Measurements from ENCODE around the gene C7orf57. TPM values are rescaled to one million over a fixed set of nuclear protein-coding genes. Genes with fewer than 3 reads are reported as not detected.

Gene C7orf57
- total and polyA plus RNA-seq, 2 experiments from 2014 or later: 0.42 to 2.1 TPM

DNA sequence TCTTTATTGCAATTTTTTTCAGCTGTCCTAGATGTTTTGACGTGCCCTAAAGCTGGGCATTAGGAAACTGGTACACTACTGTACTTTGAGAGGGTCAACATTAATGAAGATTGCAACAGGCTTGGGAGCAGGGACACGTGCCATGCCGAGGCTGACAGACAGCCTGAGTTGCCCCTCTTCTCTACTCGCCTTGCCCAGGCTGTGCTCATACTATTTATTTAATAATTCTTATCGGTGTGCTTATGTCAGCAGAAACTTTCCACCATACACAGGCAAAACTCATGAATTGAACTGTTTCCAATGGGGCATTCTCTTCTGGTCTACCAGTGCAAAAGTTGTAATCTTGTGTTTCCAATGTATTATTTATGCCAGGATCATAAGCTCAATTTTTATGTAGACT is 24.4 kb downstream of the C7orf57 start:
- H3K4me3 ChIP-seq: no peak overlapping the region
- no peak overlapping the region for H3K4me2 ChIP-seq
- no peaks in the 10 kb centered on the region for H3K4me1 ChIP-seq (ENCODE audit: insufficient read depth)
- no peaks in the 10 kb centered on the region for H4K20me1 ChIP-seq (replicated peaks; ENCODE audit: insufficient read depth)
- Mint-ChIP-seq H3K27ac (no peak overlapping the region), H3K9me3 (peaks cover 10% of the 10 kb centered on the region; the same call in 2 of the 3 replicates), H3K36me3 (ENCODE audit: low read depth) (no peaks in the 10 kb centered on the region), H3K27me3 (ENCODE audit: insufficient read depth, low read depth, poor library complexity) (peaks cover 1% of the 10 kb centered on the region), H3K4me1 (no peaks in the 10 kb centered on the region), H3K4me3 (no peak overlapping the region)
- H3F3A ChIP-seq (replicated peaks; ENCODE audit: low read depth): no peaks in the 10 kb centered on the region
- H3K27me3 ChIP-seq (ENCODE audit: insufficient read depth): no peaks in the 10 kb centered on the region
- no peak for DNase-seq (ENCODE audit: low spot score)
- H3K36me3 ChIP-seq (ENCODE audit: insufficient read depth): no peaks in the 10 kb centered on the region
- no peaks in the 10 kb centered on the region for H3K79me2 ChIP-seq (replicated peaks; ENCODE audit: insufficient read depth)
- no peaks in the 10 kb centered on the region for H3K9me2 ChIP-seq (ENCODE audit: insufficient read depth)
- no peak overlapping the region for H3K27ac ChIP-seq (ENCODE audit: low read depth)
- no peak overlapping the region for H2AFZ ChIP-seq
- no peak for ATAC-seq
- TF ChIP-seq REST (IDR thresholded peaks at IDR 0.05; ENCODE audit: unreplicated experiment): no peak
- no peak for TF ChIP-seq EZH2 (IDR thresholded peaks at IDR 0.05; ENCODE audit: low read depth, unreplicated experiment)
- TF ChIP-seq EZH2phosphoT487 (IDR thresholded peaks at IDR 0.05; ENCODE audit: unreplicated experiment): no peak
- TF ChIP-seq, protein P1, sequence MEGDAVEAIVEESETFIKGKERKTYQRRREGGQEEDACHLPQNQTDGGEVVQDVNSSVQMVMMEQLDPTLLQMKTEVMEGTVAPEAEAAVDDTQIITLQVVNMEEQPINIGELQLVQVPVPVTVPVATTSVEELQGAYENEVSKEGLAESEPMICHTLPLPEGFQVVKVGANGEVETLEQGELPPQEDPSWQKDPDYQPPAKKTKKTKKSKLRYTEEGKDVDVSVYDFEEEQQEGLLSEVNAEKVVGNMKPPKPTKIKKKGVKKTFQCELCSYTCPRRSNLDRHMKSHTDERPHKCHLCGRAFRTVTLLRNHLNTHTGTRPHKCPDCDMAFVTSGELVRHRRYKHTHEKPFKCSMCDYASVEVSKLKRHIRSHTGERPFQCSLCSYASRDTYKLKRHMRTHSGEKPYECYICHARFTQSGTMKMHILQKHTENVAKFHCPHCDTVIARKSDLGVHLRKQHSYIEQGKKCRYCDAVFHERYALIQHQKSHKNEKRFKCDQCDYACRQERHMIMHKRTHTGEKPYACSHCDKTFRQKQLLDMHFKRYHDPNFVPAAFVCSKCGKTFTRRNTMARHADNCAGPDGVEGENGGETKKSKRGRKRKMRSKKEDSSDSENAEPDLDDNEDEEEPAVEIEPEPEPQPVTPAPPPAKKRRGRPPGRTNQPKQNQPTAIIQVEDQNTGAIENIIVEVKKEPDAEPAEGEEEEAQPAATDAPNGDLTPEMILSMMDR (conservative IDR thresholded peaks at IDR 0.05; ENCODE audit: low read depth in 2 of 2): no peak
- no peak for TF ChIP-seq POLR2AphosphoS5 (IDR thresholded peaks at IDR 0.05; ENCODE audit: low read depth)
- TF ChIP-seq ZNF331 (CRISPR knock-in tag; IDR thresholded peaks at IDR 0.05; ENCODE audit: low read depth): no peak
- no peak for TF ChIP-seq JUNB (IDR thresholded peaks at IDR 0.05; ENCODE audit: unreplicated experiment)
- TF ChIP-seq ETS1 (IDR thresholded peaks at IDR 0.05): no peak
- TF ChIP-seq ZNF462 (CRISPR knock-in tag; IDR thresholded peaks at IDR 0.05): no peak
- no peak for TF ChIP-seq ZNF114 (CRISPR knock-in tag; IDR thresholded peaks at IDR 0.05)
- no peak for TF ChIP-seq CREB1 (CRISPR knock-in tag; IDR thresholded peaks at IDR 0.05; ENCODE audit: low read depth)
- no peak for TF ChIP-seq STAT1 (IDR thresholded peaks at IDR 0.05; ENCODE audit: unreplicated experiment)
- TF ChIP-seq NANOG (IDR thresholded peaks at IDR 0.05; ENCODE audit: borderline replicate concordance): no peak
